ENCODE data around the gene ACAD8.
"Not testable (repeated sequence)": the region's sequence is repeated elsewhere in the genome, so short reads cannot be mapped to it uniquely, and the experiment has no call there.

ACAD8 gene

GRCh38 chr11:134267966-134268365 is 14.6 kb downstream of the ACAD8 start:
- no peak for DNase-seq

- DNase-seq: no peak
Measured at GRCh38 chr11:134270250-134270714, 16.9 kb downstream of the ACAD8 start.

DNA sequence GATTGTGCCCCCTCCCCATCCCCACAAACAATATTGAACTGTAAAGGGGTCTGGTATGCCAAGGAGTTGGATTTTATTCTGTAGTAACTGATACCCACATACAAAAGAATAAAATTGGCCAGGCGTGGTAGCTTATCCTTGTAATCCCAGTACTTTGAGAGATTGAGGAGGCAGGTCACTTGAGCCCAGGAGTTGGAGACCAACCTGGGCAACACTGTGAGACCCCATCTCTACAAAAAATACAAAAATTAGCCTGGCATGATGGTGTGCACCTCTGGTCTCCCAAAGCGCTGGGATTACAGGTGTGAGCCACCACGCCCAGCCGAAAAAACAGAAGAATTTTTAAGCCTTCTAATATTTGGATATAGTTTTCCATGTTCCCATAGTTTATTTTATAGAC is 18.6 kb downstream of the ACAD8 start:
- DNase-seq: no peak

DNA sequence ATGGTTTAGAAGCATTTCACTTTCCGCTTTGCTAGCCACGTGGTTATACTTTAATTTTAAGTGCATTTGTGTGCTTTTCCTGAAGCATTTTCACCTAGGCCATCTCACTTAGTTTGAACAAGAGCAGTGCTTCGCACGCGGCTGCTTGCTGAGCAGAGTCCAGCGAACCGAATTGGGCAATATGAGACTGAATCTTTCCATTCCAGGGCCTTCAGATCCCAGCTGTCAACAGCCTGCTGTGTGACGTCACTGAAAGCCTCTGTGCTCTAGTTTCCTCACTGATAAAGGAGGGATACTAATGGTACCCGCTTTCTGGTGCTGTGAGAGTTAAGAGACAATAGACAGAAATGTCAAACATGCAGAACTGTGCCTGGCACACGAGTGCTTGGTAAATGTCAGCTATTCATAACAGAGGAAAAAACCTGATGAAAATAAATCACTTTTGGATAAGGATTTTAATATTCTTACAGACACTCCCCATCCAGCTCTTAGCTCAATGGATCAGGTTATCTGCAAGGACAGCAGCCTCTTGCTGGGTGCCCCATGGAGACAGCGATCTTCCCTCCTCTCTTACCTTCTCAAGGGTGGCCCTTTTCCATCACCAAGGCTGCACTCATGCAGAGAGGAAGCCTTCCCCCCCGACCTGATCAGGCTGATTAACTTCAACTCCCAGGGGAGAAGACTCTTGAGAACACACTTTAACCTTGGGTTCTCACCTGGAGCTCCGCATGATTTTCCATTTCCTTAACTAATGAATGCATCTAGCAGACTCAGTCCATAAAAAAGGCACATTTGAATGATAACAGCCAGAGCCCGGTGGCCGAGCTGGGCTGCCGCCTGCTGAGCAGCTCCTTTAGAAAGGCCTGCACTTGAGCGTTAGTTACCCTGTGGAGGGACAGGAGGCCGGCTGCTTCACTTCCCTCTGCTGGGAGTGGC is 19.3 kb downstream of the ACAD8 start:
- DNase-seq: no peak

DNA sequence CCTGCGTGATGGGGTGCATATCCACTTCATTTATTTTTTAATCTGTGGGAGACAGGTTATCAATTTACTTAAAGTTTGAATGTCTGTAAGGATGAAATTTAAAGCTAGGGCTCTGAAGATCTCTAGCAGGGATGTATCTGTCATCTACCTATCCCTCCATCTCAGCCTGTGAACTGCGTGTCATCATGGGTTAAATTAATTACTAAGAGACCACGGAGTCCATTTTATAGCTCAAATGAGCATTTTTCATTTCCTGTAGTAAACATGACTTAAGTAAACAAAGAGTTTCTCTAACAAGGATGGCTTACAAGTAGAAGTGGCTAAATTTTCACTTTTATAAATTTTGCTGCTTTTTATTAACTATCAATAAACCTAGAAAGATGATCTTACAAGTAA is 19.9 kb downstream of the ACAD8 start:
- DNase-seq: no peak

DNA sequence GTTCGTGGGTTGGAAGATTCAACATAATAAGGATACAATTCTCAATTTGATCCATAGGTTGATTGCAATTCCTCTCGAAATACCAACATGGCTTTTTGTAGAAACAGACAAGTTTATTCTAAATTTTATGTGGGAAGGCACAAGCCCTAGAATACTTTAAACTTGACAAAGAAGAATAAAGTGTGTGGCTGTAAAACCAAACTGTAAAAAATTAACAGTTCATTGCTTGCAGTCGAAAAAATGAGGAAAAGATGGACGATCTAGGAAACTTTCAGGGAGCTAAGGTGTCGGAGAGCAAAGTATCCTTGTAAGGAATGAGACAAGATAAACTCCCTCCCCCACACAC is 21.8 kb downstream of the ACAD8 start:
- DNase-seq: no peak

DNA sequence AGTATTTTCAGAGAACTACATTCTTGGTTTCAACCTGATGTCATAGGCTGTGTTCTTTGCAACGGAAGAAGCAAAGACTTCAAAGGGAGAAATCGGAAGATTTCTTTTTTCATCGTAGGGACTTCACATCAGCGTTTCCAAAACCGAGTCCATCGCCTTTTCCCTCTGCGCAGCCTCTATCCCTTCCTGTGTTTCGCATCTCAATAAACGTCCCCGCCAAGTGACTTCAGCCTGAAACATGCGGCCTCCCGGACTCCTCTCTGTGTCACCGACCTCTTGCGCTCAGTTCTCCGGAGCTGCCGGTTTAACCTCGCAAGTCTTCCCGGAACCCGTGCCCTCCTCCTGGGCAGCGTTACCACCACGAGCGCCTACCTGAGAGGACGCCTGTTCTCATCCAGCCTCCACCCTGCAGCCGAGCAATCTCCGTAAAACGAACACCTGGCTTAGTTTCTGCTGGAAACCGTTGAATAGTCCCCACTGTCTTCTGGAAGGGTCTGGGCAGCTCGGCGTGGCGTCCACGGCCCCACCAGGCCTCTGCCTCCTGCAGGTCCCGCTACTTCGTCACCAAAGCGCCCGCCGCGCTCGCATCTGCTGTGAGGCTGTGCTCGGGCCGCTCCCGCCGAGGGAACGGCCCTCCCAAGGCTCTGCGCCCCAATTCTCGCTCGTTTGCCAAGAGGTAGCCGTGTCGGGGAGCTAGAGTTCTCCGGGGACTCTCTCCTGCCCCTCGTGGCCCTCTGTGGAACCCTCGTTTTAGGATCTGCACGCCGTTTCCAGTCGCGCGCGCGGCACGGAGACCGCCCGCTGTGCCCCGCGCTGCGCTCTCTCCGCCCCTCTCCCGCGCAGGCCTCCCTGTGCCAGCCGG is 22.4 kb downstream of the ACAD8 start, which contains the start of gene GLB1L3:
Gene GLB1L3, plus strand, starts transcription at position 846 of the 862 bp plus-strand sequence. CDS start 362 bp downstream, outside the sequence.
- DNase-seq: peak in 1 of 2 donors; percentile 36

GRCh38 chr11:134276396-134277182 is 23.2 kb downstream of the ACAD8 start:
- DNase-seq: no peak

DNA sequence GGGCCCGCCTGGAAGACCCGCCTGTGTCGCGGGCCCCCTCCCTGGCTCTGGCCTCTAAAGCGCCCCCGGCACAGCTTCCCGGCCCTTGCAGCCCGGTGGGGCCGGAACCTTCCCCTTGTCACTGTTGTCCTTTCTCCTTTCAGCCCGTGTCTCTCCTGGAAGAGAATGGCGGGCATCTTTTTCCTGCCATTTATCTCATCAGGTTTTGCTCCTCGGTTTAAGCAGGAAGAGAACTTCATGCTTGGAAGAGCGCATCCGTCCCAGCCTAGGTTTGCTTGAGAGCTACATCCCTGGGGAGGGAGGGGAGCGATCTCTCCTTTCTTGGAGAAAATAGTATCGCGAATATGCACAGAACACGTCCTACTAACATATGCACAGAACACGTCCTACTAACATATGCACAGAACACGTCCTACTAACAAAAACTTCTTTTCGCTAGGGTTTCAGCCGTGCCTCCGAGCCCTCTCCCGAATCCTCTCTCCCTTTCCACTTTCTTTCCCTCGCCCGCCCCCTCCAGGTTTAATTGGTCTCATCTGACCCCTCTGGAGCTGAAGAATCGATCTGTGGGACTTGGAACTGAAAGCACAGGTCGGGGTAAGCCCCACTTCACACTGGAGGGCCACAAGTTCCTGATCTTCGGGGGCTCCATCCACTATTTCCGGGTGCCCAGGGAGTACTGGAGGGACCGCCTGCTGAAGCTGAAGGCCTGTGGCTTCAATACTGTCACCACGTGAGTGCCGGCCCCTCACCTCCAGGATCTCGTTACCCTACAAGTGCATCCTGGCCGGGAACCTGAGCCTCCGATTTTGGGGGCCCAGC is 24.0 kb downstream of the ACAD8 start:
- no peak for DNase-seq

DNA sequence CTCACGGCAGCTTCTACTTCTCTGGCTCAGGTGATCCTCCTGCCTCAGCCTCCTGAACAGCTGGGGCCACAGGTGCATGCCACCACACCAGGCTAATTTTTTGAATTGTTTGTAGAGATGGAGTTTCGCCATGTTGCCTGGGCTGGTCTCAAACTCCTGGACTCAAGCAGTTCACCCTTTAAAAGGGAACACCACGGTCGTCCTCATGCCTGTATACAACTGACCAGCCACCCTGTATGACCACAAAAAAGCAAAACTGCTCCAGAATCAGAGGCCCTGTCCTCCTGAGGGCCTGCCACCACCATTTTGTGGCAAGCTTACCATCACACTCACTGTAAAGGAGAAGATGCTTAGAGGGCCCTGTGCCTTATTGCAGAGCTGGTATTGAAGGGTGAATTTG is 25.0 kb downstream of the ACAD8 start:
- DNase-seq: no peak

GRCh38 chr11:134281635-134282034 is 28.3 kb downstream of the ACAD8 start:
- not testable (repeated sequence) for DNase-seq

- no peak for DNase-seq
Measured at GRCh38 chr11:134282121-134283045, 29.0 kb downstream of the ACAD8 start.

DNA sequence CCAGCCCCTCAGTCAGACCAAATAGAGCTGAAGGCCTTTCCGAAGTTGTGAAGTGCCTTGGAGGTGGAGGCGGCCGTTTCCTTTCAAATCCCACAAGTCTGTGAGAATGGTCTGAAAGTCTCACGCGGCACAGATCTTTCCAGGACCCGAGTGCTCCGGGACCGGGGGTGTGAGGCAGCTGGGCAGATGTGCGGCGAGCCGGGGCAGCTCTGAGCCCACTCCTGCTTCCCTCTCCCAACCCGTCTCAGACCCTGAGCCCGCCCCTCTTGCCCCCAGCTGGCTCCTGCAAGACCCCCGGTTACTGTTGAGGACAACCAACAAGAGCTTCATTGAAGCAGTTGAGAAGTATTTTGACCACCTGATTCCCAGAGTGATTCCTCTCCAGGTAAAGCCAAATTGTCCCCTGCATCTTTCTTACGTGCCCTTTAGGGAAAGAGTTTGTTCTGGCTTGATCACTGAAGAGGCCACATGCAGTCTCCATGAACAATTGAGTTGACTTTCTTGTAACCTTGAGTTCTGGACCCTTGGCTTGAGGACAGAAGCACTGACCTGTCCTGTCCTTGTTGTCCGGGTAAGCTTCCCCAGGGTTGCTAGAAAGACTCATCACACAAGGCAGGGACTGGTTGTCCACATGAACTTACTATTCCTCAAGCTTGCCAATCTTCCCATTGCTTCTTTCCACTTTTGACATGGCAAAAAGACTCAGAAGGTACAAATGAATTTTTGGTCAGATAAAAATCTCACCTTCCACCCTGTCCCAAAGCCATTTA is 30.3 kb downstream of the ACAD8 start:
- DNase-seq: no peak

GRCh38 chr11:134284349-134284748 is 31.0 kb downstream of the ACAD8 start:
- not testable (repeated sequence) for DNase-seq

DNA sequence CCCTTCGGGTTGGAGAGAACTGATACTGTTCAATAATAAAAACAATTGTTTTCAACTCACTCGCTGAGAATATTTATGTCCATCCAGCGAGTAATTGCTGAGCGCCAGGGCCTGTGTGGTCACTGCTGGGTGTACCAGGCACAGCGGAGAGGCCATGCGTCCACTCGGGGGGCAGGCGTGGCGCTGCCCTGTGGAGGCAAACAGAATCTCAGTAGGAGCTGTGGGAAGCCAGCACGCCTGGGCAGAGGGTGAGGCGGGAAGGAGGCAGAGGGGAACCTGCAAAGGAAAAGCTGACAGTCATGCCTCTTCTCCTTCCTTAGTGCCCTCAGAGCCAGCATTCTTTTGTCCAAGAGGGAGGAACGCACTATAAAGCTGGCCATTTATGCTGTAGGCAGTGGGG is 34.2 kb downstream of the ACAD8 start:
- no peak for DNase-seq

- DNase-seq: no peak
Measured at GRCh38 chr11:134288486-134288885, 35.1 kb downstream of the ACAD8 start.

DNA sequence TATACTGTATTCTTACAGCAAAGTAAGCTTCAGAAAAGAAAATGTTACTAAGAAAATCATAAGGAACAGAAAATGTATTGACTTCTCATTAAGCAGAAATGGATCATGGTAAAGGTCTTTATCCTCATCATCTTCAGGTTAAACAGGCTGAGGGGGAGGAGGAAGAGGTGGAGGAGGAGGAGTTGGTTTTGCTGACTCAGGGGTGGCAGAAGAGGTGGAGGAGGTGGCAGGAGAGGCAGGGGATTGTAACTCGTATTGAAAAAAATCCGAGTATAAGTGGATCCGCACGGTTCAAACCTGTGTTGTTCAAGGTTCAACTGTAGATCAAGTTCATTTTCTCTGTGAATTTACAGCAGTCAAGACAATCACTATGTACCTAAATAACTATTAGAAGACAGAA is 35.8 kb downstream of the ACAD8 start:
- DNase-seq: no peak

GRCh38 chr11:134289789-134290188 is 36.4 kb downstream of the ACAD8 start:
- DNase-seq: no peak

- no peak for DNase-seq
Measured at GRCh38 chr11:134290646-134291045, 37.3 kb downstream of the ACAD8 start.

GRCh38 chr11:134291196-134291595 is 37.8 kb downstream of the ACAD8 start:
- DNase-seq: no peak

All from inflammatory macrophage treated with lipopolysaccharide for 1 hour (primary cell).